ENCODE measurements around the gene RPS15.

The RPS15 gene

GRCh38 chr19:1399079-1399478 is 39.1 kb upstream of the RPS15 start:
- no peak overlapping the region for H3K4me3 Mint-ChIP-seq
- H3K27ac Mint-ChIP-seq, result no peak overlapping the region
- H3K27me3 Mint-ChIP-seq, result peaks cover 3% of the 10 kb centered on the region
- H3K9me3 Mint-ChIP-seq, result no peaks in the 10 kb centered on the region
- no peaks in the 10 kb centered on the region for H3K36me3 Mint-ChIP-seq (ENCODE audit: low read depth)
- H3K4me1 Mint-ChIP-seq (ENCODE audit: low read depth), result peaks cover 6% of the 10 kb centered on the region

GRCh38 chr19:1399745-1400144 is 38.5 kb upstream of the RPS15 start:
- Mint-ChIP-seq H3K4me1 (ENCODE audit: low read depth) (peaks cover 6% of the 10 kb centered on the region), H3K27me3 (peaks cover 3% of the 10 kb centered on the region), H3K36me3 (ENCODE audit: low read depth) (no peaks in the 10 kb centered on the region), H3K27ac (no peak overlapping the region), H3K9me3 (no peaks in the 10 kb centered on the region), H3K4me3 (no peak overlapping the region)

GRCh38 chr19:1400281-1401137 is 37.7 kb upstream of the RPS15 start:
- peaks cover 6% of the 10 kb centered on the region for H3K4me1 Mint-ChIP-seq (ENCODE audit: low read depth)
- no peak overlapping the region for H3K27ac Mint-ChIP-seq
- no peaks in the 10 kb centered on the region for H3K9me3 Mint-ChIP-seq
- H3K36me3 Mint-ChIP-seq (ENCODE audit: low read depth), result no peaks in the 10 kb centered on the region
- peaks cover 3% of the 10 kb centered on the region for H3K27me3 Mint-ChIP-seq
- H3K4me3 Mint-ChIP-seq, result peak overlapping the region; percentile 74

- no peaks in the 10 kb centered on the region for H3K9me3 Mint-ChIP-seq
- no peak within 1 kb of the TSS for H3K27ac Mint-ChIP-seq
- no peaks in the 10 kb centered on the region for H3K36me3 Mint-ChIP-seq (ENCODE audit: low read depth)
Observed at GRCh38 chr19:1401138-1401888, 36.9 kb upstream of the RPS15 start, which contains the start of gene GAMT. Gene GAMT (minus strand): TSS chr19:1401542. CDS start chr19:1401476, 66 bp downstream.

GRCh38 chr19:1401889-1402217 is 36.3 kb upstream of the RPS15 start:
- Mint-ChIP-seq H3K4me3 (peak overlapping the region; percentile 59), H3K36me3 (ENCODE audit: low read depth) (no peaks in the 10 kb centered on the region), H3K9me3 (no peaks in the 10 kb centered on the region)

More at GRCh38 chr19:1401138-1401888, 36.9 kb upstream of the RPS15 start, which contains the start of gene GAMT:
- Mint-ChIP-seq H3K27me3 (peaks cover 3% of the 10 kb centered on the region), H3K4me3 (peak within 1 kb of the TSS; percentile 74), H3K4me1 (ENCODE audit: low read depth) (peaks cover 6% of the 10 kb centered on the region)

GRCh38 chr19:1402411-1403070 is 35.7 kb upstream of the RPS15 start:
- Mint-ChIP-seq H3K27ac (peak overlapping the region; percentile 29), H3K4me3 (peak overlapping the region; percentile 47), H3K27me3 (peaks cover 3% of the 10 kb centered on the region), H3K9me3 (no peaks in the 10 kb centered on the region), H3K4me1 (ENCODE audit: low read depth) (peaks cover 11% of the 10 kb centered on the region), H3K36me3 (ENCODE audit: low read depth) (no peaks in the 10 kb centered on the region)

More at GRCh38 chr19:1401889-1402217, 36.3 kb upstream of the RPS15 start:
- Mint-ChIP-seq H3K27me3 (peaks cover 3% of the 10 kb centered on the region), H3K4me1 (ENCODE audit: low read depth) (peaks cover 11% of the 10 kb centered on the region), H3K27ac (no peak overlapping the region)

- Mint-ChIP-seq H3K4me1 (ENCODE audit: low read depth) (peaks cover 44% of the 10 kb centered on the region), H3K27ac (peak overlapping the region; percentile 79), H3K27me3 (peaks cover 3% of the 10 kb centered on the region), H3K36me3 (ENCODE audit: low read depth) (peaks cover 21% of the 10 kb centered on the region), H3K4me3 (peak overlapping the region; percentile 76), H3K9me3 (no peaks in the 10 kb centered on the region)
Observed at GRCh38 chr19:1406774-1407527, 31.2 kb upstream of the RPS15 start.

GRCh38 chr19:1407528-1408299 is 30.5 kb upstream of the RPS15 start, which contains the start of gene DAZAP1:
Gene DAZAP1 (plus strand): TSS chr19:1407586. CDS start chr19:1407774, 188 bp downstream.
- H3K9me3 Mint-ChIP-seq, result no peaks in the 10 kb centered on the region
- H3K27ac Mint-ChIP-seq, result peak within 1 kb of the TSS; percentile 86
- peaks cover 21% of the 10 kb centered on the region for H3K36me3 Mint-ChIP-seq (ENCODE audit: low read depth)
- peaks cover 3% of the 10 kb centered on the region for H3K27me3 Mint-ChIP-seq
- peaks cover 48% of the 10 kb centered on the region for H3K4me1 Mint-ChIP-seq (ENCODE audit: low read depth)
- peak within 1 kb of the TSS; percentile 95 for H3K4me3 Mint-ChIP-seq

- peak overlapping the region; percentile 95 for H3K4me3 Mint-ChIP-seq
- H3K36me3 Mint-ChIP-seq (ENCODE audit: low read depth), result peaks cover 21% of the 10 kb centered on the region
- no peaks in the 10 kb centered on the region for H3K27me3 Mint-ChIP-seq
- no peaks in the 10 kb centered on the region for H3K9me3 Mint-ChIP-seq
- H3K4me1 Mint-ChIP-seq (ENCODE audit: low read depth), result peaks cover 54% of the 10 kb centered on the region
- peak overlapping the region; percentile 86 for H3K27ac Mint-ChIP-seq
Observed at GRCh38 chr19:1408300-1409203, 29.6 kb upstream of the RPS15 start.

GRCh38 chr19:1409204-1410005 is 28.8 kb upstream of the RPS15 start:
- Mint-ChIP-seq H3K27ac (peak overlapping the region; percentile 86), H3K9me3 (no peaks in the 10 kb centered on the region), H3K36me3 (ENCODE audit: low read depth) (peaks cover 21% of the 10 kb centered on the region), H3K4me3 (peak overlapping the region; percentile 95), H3K4me1 (ENCODE audit: low read depth) (peaks cover 62% of the 10 kb centered on the region), H3K27me3 (no peaks in the 10 kb centered on the region)

GRCh38 chr19:1410136-1410786 is 27.9 kb upstream of the RPS15 start:
- H3K9me3 Mint-ChIP-seq, result no peaks in the 10 kb centered on the region
- H3K27me3 Mint-ChIP-seq, result no peaks in the 10 kb centered on the region
- peak overlapping the region; percentile 95 for H3K4me3 Mint-ChIP-seq
- peak overlapping the region; percentile 86 for H3K27ac Mint-ChIP-seq
- H3K4me1 Mint-ChIP-seq (ENCODE audit: low read depth), result peaks cover 69% of the 10 kb centered on the region
- peaks cover 24% of the 10 kb centered on the region for H3K36me3 Mint-ChIP-seq (ENCODE audit: low read depth)

GRCh38 chr19:1410789-1411188 is 27.4 kb upstream of the RPS15 start:
- peaks cover 74% of the 10 kb centered on the region for H3K4me1 Mint-ChIP-seq (ENCODE audit: low read depth)

More at GRCh38 chr19:1410789-1411188, 27.4 kb upstream of the RPS15 start:
- Mint-ChIP-seq H3K27ac (peak overlapping the region; percentile 86), H3K36me3 (ENCODE audit: low read depth) (peaks cover 24% of the 10 kb centered on the region), H3K27me3 (no peaks in the 10 kb centered on the region), H3K4me3 (peak overlapping the region; percentile 95), H3K9me3 (no peaks in the 10 kb centered on the region)

All from stimulated activated naive CD8-positive, alpha-beta T cell treated with anti-CD3 and anti-CD28 coated beads, Interleukin-15, Interleukin-2, amounts not matched to agents 100 ng/mL and 50 ng/mL, for 24 hours (primary cell).